Measurements from ENCODE around the gene KCNIP4. TPM values are rescaled to one million over a fixed set of nuclear protein-coding genes. Genes with fewer than 3 reads are reported as not detected.

The KCNIP4 gene
- polyA plus RNA-seq, 3 donors: 0.09 to 0.25 TPM; not detected in 1

DNA sequence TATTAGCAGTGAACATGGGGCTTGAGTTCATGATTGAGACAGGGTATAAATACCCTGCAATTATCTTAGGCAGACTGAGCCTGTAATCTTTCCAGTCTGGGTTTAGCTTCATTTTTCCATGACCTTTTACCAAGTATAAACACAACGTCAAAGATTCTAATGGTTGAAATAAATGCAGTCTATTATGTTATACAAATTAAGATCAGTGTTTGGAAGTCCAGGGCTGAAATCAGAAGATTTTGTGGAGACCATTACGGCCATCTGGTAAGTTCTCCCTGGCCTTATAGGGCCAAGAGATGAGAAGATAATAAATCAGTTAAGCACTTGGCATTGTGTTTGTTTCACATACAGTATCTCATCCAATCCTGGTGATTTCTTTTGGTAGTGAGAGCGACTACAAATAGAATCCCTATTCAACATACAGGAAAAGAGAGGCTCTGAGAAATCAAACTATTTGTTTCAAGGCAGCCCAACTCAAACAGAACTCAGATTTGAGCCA is 822.5 kb downstream of the KCNIP4 start:
- Mint-ChIP-seq H3K27me3 (ENCODE audit: low read depth in 3 of 3) (no peaks in the 10 kb centered on the region), H3K4me1 (no peaks in the 10 kb centered on the region), H3K36me3 (no peaks in the 10 kb centered on the region), H3K4me3 (no peak overlapping the region), H3K27ac (no peak overlapping the region), H3K9me3 (peaks cover 0 to 16% (median 2%) of the 10 kb centered on the region in 7 donors)
- no peak for DNase-seq
- intact Hi-C loops (cut with micrococcal nuclease): no loop called here
- no peak overlapping the region for H3K4me2 ChIP-seq (replicated peaks; ENCODE audit: extremely low read depth, low read length, poor library complexity, severe bottlenecking)
- no peaks in the 10 kb centered on the region for H3K27me3 ChIP-seq (ENCODE audit: control insufficient read depth in 2 of 2, insufficient read depth in 2 of 2, low read length in 2 of 2)
- no peaks in the 10 kb centered on the region for H3K79me2 ChIP-seq (ENCODE audit: insufficient read depth, low read length)
- WGBS (ENCODE audit: insufficient coverage): no CpG with 5 or more reads among the region's 3 CpGs
- no peak overlapping the region for H2AFZ ChIP-seq (ENCODE audit: insufficient read depth, low read depth, low read length, poor library complexity, severe bottlenecking)
- peaks cover 0 to 3% of the 10 kb centered on the region in 2 donors for H3K9me3 ChIP-seq (replicated peaks in 1 of 2; ENCODE audit: control insufficient read depth in 1 of 2, insufficient read depth in 1 of 2, low read length in 2 of 2)
- TF ChIP-seq, protein P1, sequence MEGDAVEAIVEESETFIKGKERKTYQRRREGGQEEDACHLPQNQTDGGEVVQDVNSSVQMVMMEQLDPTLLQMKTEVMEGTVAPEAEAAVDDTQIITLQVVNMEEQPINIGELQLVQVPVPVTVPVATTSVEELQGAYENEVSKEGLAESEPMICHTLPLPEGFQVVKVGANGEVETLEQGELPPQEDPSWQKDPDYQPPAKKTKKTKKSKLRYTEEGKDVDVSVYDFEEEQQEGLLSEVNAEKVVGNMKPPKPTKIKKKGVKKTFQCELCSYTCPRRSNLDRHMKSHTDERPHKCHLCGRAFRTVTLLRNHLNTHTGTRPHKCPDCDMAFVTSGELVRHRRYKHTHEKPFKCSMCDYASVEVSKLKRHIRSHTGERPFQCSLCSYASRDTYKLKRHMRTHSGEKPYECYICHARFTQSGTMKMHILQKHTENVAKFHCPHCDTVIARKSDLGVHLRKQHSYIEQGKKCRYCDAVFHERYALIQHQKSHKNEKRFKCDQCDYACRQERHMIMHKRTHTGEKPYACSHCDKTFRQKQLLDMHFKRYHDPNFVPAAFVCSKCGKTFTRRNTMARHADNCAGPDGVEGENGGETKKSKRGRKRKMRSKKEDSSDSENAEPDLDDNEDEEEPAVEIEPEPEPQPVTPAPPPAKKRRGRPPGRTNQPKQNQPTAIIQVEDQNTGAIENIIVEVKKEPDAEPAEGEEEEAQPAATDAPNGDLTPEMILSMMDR (IDR thresholded peaks at IDR 0.05): no peak
- no peak overlapping the region for H3K4me3 ChIP-seq (replicated peaks in 1 of 3; ENCODE audit: low read depth in 2 of 3, low read length in 3 of 3)
- H3K36me3 ChIP-seq (replicated peaks in 1 of 2; ENCODE audit: control insufficient read depth in 1 of 2, insufficient read depth in 2 of 2, low read length in 2 of 2): no peaks in the 10 kb centered on the region
- no peaks in the 10 kb centered on the region for H4K20me1 ChIP-seq (ENCODE audit: insufficient read depth, low read length)
- no peak overlapping the region for H3K9ac ChIP-seq (ENCODE audit: insufficient read depth, low read length, poor library complexity, severe bottlenecking)
- H3K27ac ChIP-seq (ENCODE audit: low read depth in 1 of 2, low read length in 2 of 2): no peak overlapping the region
- H3K4me1 ChIP-seq (ENCODE audit: control insufficient read depth in 1 of 2, insufficient read depth in 2 of 2, low read length in 2 of 2): no peaks in the 10 kb centered on the region

DNA sequence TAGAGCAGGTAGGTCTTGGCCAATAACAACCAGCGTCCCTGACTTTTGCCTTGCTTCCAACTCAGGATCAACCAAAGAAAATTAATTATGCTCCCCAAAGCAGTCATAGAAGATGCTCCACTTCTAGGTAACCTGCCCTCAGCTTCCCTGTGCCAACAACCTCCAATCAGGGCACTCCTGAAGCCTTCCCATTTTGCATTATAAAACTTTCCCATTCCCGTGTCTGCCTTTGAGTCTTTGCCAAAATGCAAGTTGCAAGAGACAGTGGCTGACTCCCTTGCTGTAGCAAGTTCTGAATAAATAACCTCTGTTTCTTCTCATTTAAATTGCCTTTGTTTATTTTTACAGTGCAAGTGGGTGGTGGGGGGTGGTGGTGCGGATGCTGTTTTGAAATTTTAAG is 830.3 kb downstream of the KCNIP4 start:
- TF ChIP-seq, protein P1 (IDR thresholded peaks at IDR 0.05): no peak
- no peaks in the 10 kb centered on the region for H3K4me1 Mint-ChIP-seq
- H3K36me3 ChIP-seq (replicated peaks in 1 of 2; ENCODE audit: control insufficient read depth in 1 of 2, insufficient read depth in 2 of 2, low read length in 2 of 2): no peaks in the 10 kb centered on the region
- no peak overlapping the region for H2AFZ ChIP-seq (ENCODE audit: insufficient read depth, low read depth, low read length, poor library complexity, severe bottlenecking)
- no peaks in the 10 kb centered on the region for H3K36me3 Mint-ChIP-seq
- H3K9ac ChIP-seq (ENCODE audit: insufficient read depth, low read length, poor library complexity, severe bottlenecking): no peak overlapping the region
- no peak overlapping the region for H3K27ac ChIP-seq (ENCODE audit: low read depth in 1 of 2, low read length in 2 of 2)
- H4K20me1 ChIP-seq (ENCODE audit: insufficient read depth, low read length): no peaks in the 10 kb centered on the region
- H3K27ac Mint-ChIP-seq: no peak overlapping the region
- no peaks in the 10 kb centered on the region for H3K27me3 ChIP-seq (ENCODE audit: control insufficient read depth in 2 of 2, insufficient read depth in 2 of 2, low read length in 2 of 2)
- peaks cover 0 to 11% (median 4%) of the 10 kb centered on the region in 7 donors for H3K9me3 Mint-ChIP-seq
- H3K4me3 Mint-ChIP-seq: no peak overlapping the region
- 43% methylated on average over 2 of the region's 3 CpGs for WGBS (ENCODE audit: insufficient coverage)
- no peaks in the 10 kb centered on the region for H3K79me2 ChIP-seq (ENCODE audit: insufficient read depth, low read length)
- intact Hi-C loops (cut with micrococcal nuclease): no loop called here
- H3K9me3 ChIP-seq (replicated peaks in 1 of 2; ENCODE audit: control insufficient read depth in 1 of 2, insufficient read depth in 1 of 2, low read length in 2 of 2): no peaks in the 10 kb centered on the region
- no peak overlapping the region for H3K4me3 ChIP-seq (replicated peaks in 1 of 3; ENCODE audit: low read depth in 2 of 3, low read length in 3 of 3)
- H3K4me2 ChIP-seq (replicated peaks; ENCODE audit: extremely low read depth, low read length, poor library complexity, severe bottlenecking): no peak overlapping the region
- H3K4me1 ChIP-seq (ENCODE audit: control insufficient read depth in 1 of 2, insufficient read depth in 2 of 2, low read length in 2 of 2): no peaks in the 10 kb centered on the region
- no peak for DNase-seq
- H3K27me3 Mint-ChIP-seq (ENCODE audit: low read depth in 3 of 3): no peaks in the 10 kb centered on the region

Measured in CD14-positive monocyte (primary cell).